GM23248 (cell line): Measurements from ENCODE around the gene ELL2.

Experiments used
- EZH2 ChIP-seq: fragments of 200-600 bp; sonication (generic); IDR thresholded peaks from 2 replicates; pipeline ENCODE4 v1.6.1; 2018; ENCODE audit warnings: antibody characterized with exemption, mild to moderate bottlenecking; ENCODE audit not compliant: insufficient read depth, poor library complexity, severe bottlenecking
- EZH2phosphoT487 ChIP-seq: fragments of 200-600 bp; sonication (generic); IDR thresholded peaks from 2 replicates; pipeline ENCODE4 v1.6.1; 2018; ENCODE audit warnings: antibody characterized with exemption, moderate library complexity, mild to moderate bottlenecking, low read depth; ENCODE audit not compliant: insufficient read depth

GRCh38 chr5:95949810-95950209 is 11.8 kb downstream of the ELL2 start:
- TF ChIP-seq EZH2 (no peak), EZH2phosphoT487 (no peak)
